ENCODE data around the gene MYO1G.
A peak's percentile ranks its signal among the peaks of the same experiment; 100 is the strongest.
"Not testable (repeated sequence)": the region's sequence is repeated elsewhere in the genome, so short reads cannot be mapped to it uniquely, and the experiment has no call there.

Gene MYO1G

GRCh38 chr7:44978511-44979366 lies at the start of gene MYO1G:
TSS of gene MYO1G (minus strand) at chr7:44979015. CDS start at chr7:44978961, 54 bp downstream.
- DNase-seq, result no peak

- no peak for DNase-seq
These were observed 49.5 kb upstream of the MYO1G start for GRCh38 chr7:45028138-45028919.

GRCh38 chr7:45027774-45028114 lies 48.9 kb upstream of the MYO1G start:
- no peak for DNase-seq

- no peak for DNase-seq
These were observed 48.4 kb upstream of the MYO1G start for GRCh38 chr7:45026984-45027773.

GRCh38 chr7:45026013-45026412 lies 47.2 kb upstream of the MYO1G start:
- no peak for DNase-seq

- not testable (repeated sequence) for DNase-seq
These were observed 46.7 kb upstream of the MYO1G start for GRCh38 chr7:45025473-45025872.

- no peak for DNase-seq
These were observed 45.4 kb upstream of the MYO1G start for GRCh38 chr7:45024126-45024744.

GRCh38 chr7:45021604-45022296 lies 42.9 kb upstream of the MYO1G start:
- DNase-seq, result no peak

- DNase-seq, result no peak
These were observed 42.1 kb upstream of the MYO1G start for GRCh38 chr7:45020915-45021314.

- no peak for DNase-seq
These were observed 38.4 kb upstream of the MYO1G start for GRCh38 chr7:45017253-45017652.

GRCh38 chr7:45015313-45015712 lies 36.5 kb upstream of the MYO1G start:
- no peak for DNase-seq

- no peak for DNase-seq
These were observed 34.7 kb upstream of the MYO1G start for GRCh38 chr7:45013465-45013967.

GRCh38 chr7:45007571-45008328 lies 28.9 kb upstream of the MYO1G start:
- DNase-seq, result no peak

GRCh38 chr7:45007106-45007505 lies 28.3 kb upstream of the MYO1G start:
- DNase-seq, result no peak

- no peak for DNase-seq
These were observed 25.0 kb upstream of the MYO1G start for GRCh38 chr7:45003789-45004188.

GRCh38 chr7:45001826-45002225 lies 23.0 kb upstream of the MYO1G start:
- DNase-seq, result no peak

- peak; percentile 47 to 70 for DNase-seq
These were observed 22.4 kb upstream of the MYO1G start for GRCh38 chr7:45001138-45001694.

GRCh38 chr7:45000093-45001032 lies 21.5 kb upstream of the MYO1G start, which contains the start of gene CCM2:
TSS of gene CCM2 (plus strand) at chr7:45000201. CDS start at chr7:45000334, 133 bp downstream.
- DNase-seq, result peak; percentile 31 to 55
